ENCODE results near the gene LMNB1. TPM values are rescaled to one million over a fixed set of nuclear protein-coding genes. Genes with fewer than 3 reads are reported as not detected.

Gene LMNB1
- total RNA-seq, 2 donors from 2014 or later = 185 to 205 TPM

GRCh38 chr5:126819253-126819652 is 42.3 kb downstream of the LMNB1 start:
- no peaks in the 10 kb centered on the region for H3K27me3 ChIP-seq (ENCODE audit: control insufficient read depth, insufficient read depth, low read length, poor library complexity, severe bottlenecking)
- H3K9me3 ChIP-seq (ENCODE audit: control insufficient read depth, low read length) = no peaks in the 10 kb centered on the region
- H3K27ac ChIP-seq (ENCODE audit: low read depth, low read length) = no peak overlapping the region
- Mint-ChIP-seq H3K4me1 (peaks cover 4% of the 10 kb centered on the region), H3K9me3 (no peaks in the 10 kb centered on the region), H3K27ac (no peak overlapping the region), H3K36me3 (ENCODE audit: low read depth) (peaks cover 64% of the 10 kb centered on the region), H3K27me3 (ENCODE audit: insufficient read depth) (no peaks in the 10 kb centered on the region), H3K4me3 (no peak overlapping the region)
- H3K9ac ChIP-seq (ENCODE audit: extremely low read depth, low read length, poor library complexity, severe bottlenecking) = no peak overlapping the region
- H3K4me3 ChIP-seq (ENCODE audit: low read length) = no peak overlapping the region
- no peaks in the 10 kb centered on the region for H3K4me1 ChIP-seq (ENCODE audit: control insufficient read depth, insufficient read depth, low read length)
- 94 to 96% methylated on average over 4 of the region's 5 CpGs for WGBS, 2 experiments (ENCODE audit: insufficient coverage in 1 of 2, insufficient read length in 1 of 2)
- H3K36me3 ChIP-seq (ENCODE audit: control insufficient read depth, insufficient read depth, low read length) = peaks cover 94% of the 10 kb centered on the region
- TF ChIP-seq CTCF (conservative IDR thresholded peaks at IDR 0.05) = no peak
- no peak for DNase-seq

- peaks cover 97% of the 10 kb centered on the region for H3K36me3 ChIP-seq (ENCODE audit: control insufficient read depth, insufficient read depth, low read length)
- H3K27me3 ChIP-seq (ENCODE audit: control insufficient read depth, insufficient read depth, low read length, poor library complexity, severe bottlenecking) = no peaks in the 10 kb centered on the region
- 63 to 67% methylated on average over 3 of the region's 3 CpGs for WGBS, 2 experiments (ENCODE audit: insufficient coverage in 1 of 2, insufficient read length in 1 of 2)
- H3K4me3 Mint-ChIP-seq = no peak overlapping the region
- H3K27ac ChIP-seq (ENCODE audit: low read depth, low read length) = no peak overlapping the region
- no peak overlapping the region for H3K4me3 ChIP-seq (ENCODE audit: low read length)
- no peaks in the 10 kb centered on the region for H3K9me3 ChIP-seq (ENCODE audit: control insufficient read depth, low read length)
- TF ChIP-seq CTCF (conservative IDR thresholded peaks at IDR 0.05) = no peak
- H3K36me3 Mint-ChIP-seq (ENCODE audit: low read depth) = peaks cover 70% of the 10 kb centered on the region
- H3K9ac ChIP-seq (ENCODE audit: extremely low read depth, low read length, poor library complexity, severe bottlenecking) = no peak overlapping the region
- no peaks in the 10 kb centered on the region for H3K9me3 Mint-ChIP-seq
- no peak for DNase-seq
- no peaks in the 10 kb centered on the region for H3K27me3 Mint-ChIP-seq (ENCODE audit: insufficient read depth)
- H3K27ac Mint-ChIP-seq = no peak overlapping the region
- H3K4me1 ChIP-seq (ENCODE audit: control insufficient read depth, insufficient read depth, low read length) = no peaks in the 10 kb centered on the region
- H3K4me1 Mint-ChIP-seq = peaks cover 8% of the 10 kb centered on the region
These were observed 49.8 kb downstream of the LMNB1 start for GRCh38 chr5:126826619-126827215.

GRCh38 chr5:126829098-126829497 is 52.2 kb downstream of the LMNB1 start:
- no peaks in the 10 kb centered on the region for H3K27me3 ChIP-seq (ENCODE audit: control insufficient read depth, insufficient read depth, low read length, poor library complexity, severe bottlenecking)
- H3K4me3 Mint-ChIP-seq = no peak overlapping the region
- H3K4me1 Mint-ChIP-seq = peaks cover 8% of the 10 kb centered on the region
- H3K9me3 ChIP-seq (ENCODE audit: control insufficient read depth, low read length) = peaks cover 4% of the 10 kb centered on the region
- 96 to 100% methylated on average over 2 to 5 of the region's 5 CpGs for WGBS, 2 experiments (ENCODE audit: insufficient coverage in 1 of 2, insufficient read length in 1 of 2)
- TF ChIP-seq CTCF (conservative IDR thresholded peaks at IDR 0.05) = no peak
- no peaks in the 10 kb centered on the region for H3K27me3 Mint-ChIP-seq (ENCODE audit: insufficient read depth)
- no peak overlapping the region for H3K9ac ChIP-seq (ENCODE audit: extremely low read depth, low read length, poor library complexity, severe bottlenecking)
- H3K4me1 ChIP-seq (ENCODE audit: control insufficient read depth, insufficient read depth, low read length) = no peaks in the 10 kb centered on the region
- no peak for DNase-seq
- peaks cover 72% of the 10 kb centered on the region for H3K36me3 Mint-ChIP-seq (ENCODE audit: low read depth)
- H3K27ac Mint-ChIP-seq = peak overlapping the region; percentile 5
- no peak overlapping the region for H3K4me3 ChIP-seq (ENCODE audit: low read length)
- H3K36me3 ChIP-seq (ENCODE audit: control insufficient read depth, insufficient read depth, low read length) = peaks cover 97% of the 10 kb centered on the region
- no peaks in the 10 kb centered on the region for H3K9me3 Mint-ChIP-seq
- no peak overlapping the region for H3K27ac ChIP-seq (ENCODE audit: low read depth, low read length)
